HL-60 (cell line): Measurements from ENCODE around the gene CD69.

Experiments
- DNase-seq, 2 experiments: peaks; one replicate each; pipeline ENCODE4 v3.0.0-alpha.2; 2010 to 2020; ENCODE audit warnings: low read depth in 1 of 2, low spot score in 1 of 2
- H3K27ac ChIP-seq: fragments of 250-450 bp; sonication (Bioruptor Pico); replicated peaks from 2 replicates; pipeline ENCODE4 v1.5.1; 2020; ENCODE audit warnings: mild to moderate bottlenecking, moderate library complexity
- H3K27me3 ChIP-seq: fragments of 250-450 bp; sonication (Bioruptor Pico); 2 replicates; pipeline ENCODE4 v1.5.1; 2021; ENCODE audit warnings: mild to moderate bottlenecking, moderate library complexity; ENCODE audit not compliant: insufficient read depth, poor library complexity, severe bottlenecking
- H3K4me3 ChIP-seq: replicated peaks from 2 replicates; pipeline ENCODE4 v1.5.1; 2011; ENCODE audit warnings: mild to moderate bottlenecking, control low read depth, low read length; ENCODE audit not compliant: insufficient read depth
- CTCF ChIP-seq: IDR thresholded peaks from one replicate; pipeline ENCODE4 v1.5.1; 2011; ENCODE audit warnings: low read length, control low read depth, inconsistent platforms; ENCODE audit not compliant: insufficient read depth
- GABPA ChIP-seq: IDR thresholded peaks from 2 replicates; pipeline ENCODE4 v1.6.1; 2012; ENCODE audit warnings: low read depth
- POLR2AphosphoS5 ChIP-seq: IDR thresholded peaks from 2 replicates; pipeline ENCODE4 v1.6.1; 2012; ENCODE audit warnings: low read depth
- REST ChIP-seq: IDR thresholded peaks from 2 replicates; pipeline ENCODE4 v1.6.1; 2012; ENCODE audit warnings: low read depth; ENCODE audit not compliant: insufficient replicate concordance
- SPI1 ChIP-seq: IDR thresholded peaks from 2 replicates; pipeline ENCODE4 v1.6.1; 2012; ENCODE audit warnings: low read depth, mild to moderate bottlenecking, borderline replicate concordance

Gene CD69

GRCh38 chr12:9808504-9808903 is 47.8 kb upstream of the CD69 start:
- DNase-seq: peak in 1 of 2 experiments; percentile 33
- no peak overlapping the region for H3K4me3 ChIP-seq
- no peak overlapping the region for H3K27ac ChIP-seq
- no peaks in the 10 kb centered on the region for H3K27me3 ChIP-seq
- TF ChIP-seq GABPA (no peak), CTCF (no peak), REST (no peak), POLR2AphosphoS5 (no peak), SPI1 (no peak)

- no peak for DNase-seq
- Histone ChIP-seq H3K4me3 (no peak overlapping the region), H3K27me3 (no peaks in the 10 kb centered on the region), H3K27ac (no peak overlapping the region)
- TF ChIP-seq POLR2AphosphoS5 (no peak), GABPA (no peak), REST (no peak), CTCF (no peak)
Observed at GRCh38 chr12:9806714-9807113, 46.0 kb upstream of the CD69 start.

GRCh38 chr12:9805883-9806282 is 45.2 kb upstream of the CD69 start:
- Histone ChIP-seq H3K4me3 (no peak overlapping the region), H3K27ac (no peak overlapping the region), H3K27me3 (no peaks in the 10 kb centered on the region)
- TF ChIP-seq CTCF (no peak), REST (no peak), POLR2AphosphoS5 (no peak), GABPA (no peak), SPI1 (no peak)
- DNase-seq: no peak
